Stimulated activated CD4-positive, alpha-beta T cell treated with anti-CD3 and anti-CD28 coated beads, Interleukin-12 subunit alpha, Interleukin-12 subunit beta, amount 100 ng/mL, for 4 hours (primary cell): ENCODE results near the gene LMAN2L.
A peak's percentile ranks its signal among the peaks of the same experiment; 100 is the strongest.

Source experiments
- DNase-seq: peaks from one replicate; pipeline ENCODE4 v3.0.0-alpha.2; 2020

The LMAN2L gene, protein sequence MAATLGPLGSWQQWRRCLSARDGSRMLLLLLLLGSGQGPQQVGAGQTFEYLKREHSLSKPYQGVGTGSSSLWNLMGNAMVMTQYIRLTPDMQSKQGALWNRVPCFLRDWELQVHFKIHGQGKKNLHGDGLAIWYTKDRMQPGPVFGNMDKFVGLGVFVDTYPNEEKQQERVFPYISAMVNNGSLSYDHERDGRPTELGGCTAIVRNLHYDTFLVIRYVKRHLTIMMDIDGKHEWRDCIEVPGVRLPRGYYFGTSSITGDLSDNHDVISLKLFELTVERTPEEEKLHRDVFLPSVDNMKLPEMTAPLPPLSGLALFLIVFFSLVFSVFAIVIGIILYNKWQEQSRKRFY

DNA sequence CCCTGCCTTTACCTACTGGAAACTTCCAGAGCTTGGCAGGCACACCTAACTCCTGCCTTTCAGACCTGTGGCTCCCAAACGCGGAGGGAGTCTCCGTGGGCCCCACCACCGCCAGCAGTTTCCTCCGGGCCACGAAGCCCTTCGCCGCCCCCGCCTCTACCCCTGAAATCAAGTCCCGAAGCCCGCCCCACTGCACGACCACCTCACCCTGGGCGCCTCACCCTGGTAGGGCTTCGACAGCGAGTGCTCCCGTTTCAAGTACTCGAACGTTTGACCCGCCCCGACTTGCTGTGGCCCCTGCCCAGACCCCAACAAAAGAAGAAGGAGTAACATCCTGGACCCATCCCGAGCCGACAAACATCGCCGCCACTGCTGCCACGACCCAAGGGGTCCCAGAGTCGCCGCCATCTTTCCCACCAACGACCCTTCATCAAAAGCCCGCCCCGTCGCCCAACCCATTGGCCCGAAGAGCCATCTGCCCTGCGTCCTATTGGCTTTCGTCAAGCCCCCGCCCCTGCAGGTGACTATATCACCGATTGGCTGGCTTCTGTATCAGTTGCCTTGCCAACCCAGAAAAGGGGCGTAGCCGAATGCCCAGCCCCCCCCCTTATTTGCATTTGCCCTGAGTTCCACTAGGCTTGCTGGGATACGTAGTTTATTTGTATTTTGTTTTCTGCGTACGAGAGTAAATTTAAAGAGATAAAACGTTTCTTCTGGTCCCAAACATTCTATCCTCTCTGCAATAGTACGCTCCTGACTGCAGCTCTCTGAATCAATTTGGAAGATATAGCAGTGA is at the start of gene LMAN2L:
Gene LMAN2L, minus strand, starts transcription at position 432 of the 796 bp plus-strand sequence. Its CDS starts 24 bp downstream, at position 408.
- DNase-seq: peak; percentile 92

DNA sequence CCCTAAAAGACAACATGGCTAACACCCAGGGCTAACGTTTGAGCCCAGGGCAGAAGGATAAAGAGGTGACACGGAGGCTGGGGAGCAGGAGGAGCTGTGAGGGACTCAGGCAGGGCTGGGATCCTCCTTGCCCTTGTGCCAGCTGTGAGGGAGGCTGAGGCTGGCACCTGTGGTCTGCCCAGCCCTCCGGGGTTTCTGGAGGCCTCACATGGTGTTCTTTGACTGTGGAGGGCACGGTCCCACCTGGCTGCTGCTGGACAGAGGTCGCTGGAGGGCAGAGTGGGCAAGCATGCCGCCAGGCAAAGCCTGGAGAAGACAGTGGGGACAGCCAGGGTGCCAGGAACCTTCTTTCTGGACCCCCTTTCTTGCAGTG is 49.4 kb upstream of the LMAN2L start:
- no peak for DNase-seq

DNA sequence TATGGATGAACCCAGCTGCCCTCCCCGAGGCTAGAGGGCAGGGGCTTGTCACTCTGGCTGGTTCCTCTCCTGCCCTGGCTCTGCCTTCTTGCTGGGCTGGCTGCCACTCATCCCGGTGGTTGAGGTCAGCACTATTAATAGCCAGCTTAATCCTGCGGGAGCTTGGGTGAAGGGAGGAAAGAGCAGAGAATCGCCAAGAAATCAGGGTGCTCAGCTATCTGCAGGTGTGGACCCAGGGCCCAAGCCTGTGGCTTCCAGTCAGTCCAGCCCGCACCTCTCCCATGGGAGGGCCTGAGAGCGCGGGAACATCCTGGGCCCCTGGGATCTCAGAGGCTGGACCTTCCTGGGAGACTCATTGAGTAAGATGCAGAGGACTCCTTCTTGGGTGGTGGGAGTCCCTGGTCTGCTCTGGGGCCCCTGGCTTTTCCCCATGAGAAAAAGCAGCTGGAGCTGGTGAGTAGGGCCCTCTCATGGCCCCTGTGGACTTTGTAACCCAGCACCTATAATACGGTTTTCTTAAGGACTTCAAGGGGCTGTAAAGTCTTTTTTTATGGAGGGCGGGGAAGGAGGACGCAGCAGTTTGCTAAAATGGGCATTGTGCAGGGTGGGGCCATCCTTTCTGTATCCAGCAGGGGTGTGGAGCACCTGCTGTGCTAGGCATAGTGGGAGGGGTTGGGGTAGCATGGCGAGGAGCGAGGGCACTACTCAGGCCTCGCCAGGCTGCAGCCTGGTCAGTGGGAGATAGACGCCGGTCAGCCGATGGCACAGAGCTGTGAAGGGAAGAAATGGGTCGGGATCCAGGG is 48.8 kb upstream of the LMAN2L start:
- no peak for DNase-seq

DNA sequence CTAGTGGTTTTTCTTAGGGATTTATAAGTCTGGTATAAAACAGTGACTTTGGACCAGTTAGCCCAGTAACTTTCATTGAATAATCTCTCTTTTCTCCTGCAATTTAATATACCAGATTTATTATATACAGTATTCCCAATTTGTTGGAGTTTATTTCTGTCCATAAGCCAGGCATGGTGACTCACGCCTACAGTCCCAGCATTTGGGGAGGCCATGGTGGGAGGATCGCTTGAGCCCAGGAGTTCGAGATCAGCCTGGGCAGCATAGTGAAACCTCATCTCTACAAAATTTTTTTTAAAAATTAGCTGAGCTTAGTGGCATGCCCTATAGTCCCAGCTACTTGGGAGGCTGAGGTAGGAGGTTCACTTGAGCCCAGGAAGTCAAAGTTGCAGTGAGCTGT is 47.5 kb upstream of the LMAN2L start:
- no peak for DNase-seq

DNA sequence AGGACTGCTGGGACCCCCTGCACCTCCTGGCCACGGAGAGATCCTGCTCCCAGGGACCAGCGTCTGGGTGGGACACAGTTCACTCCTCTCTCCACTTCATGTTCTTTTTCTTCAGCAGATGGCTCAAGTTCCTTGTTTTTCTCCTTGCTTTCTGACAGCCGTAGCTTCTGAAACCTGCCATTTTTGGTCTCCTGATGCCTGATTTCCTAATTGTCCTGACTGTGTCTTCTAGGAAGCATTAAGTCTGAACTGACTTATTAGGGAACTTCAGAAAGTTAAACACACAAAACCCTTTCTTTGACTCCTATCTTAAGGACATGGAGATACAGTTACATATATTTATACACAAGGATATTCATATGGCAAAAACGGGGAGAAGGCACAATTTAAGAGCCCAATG is 43.5 kb upstream of the LMAN2L start:
- no peak for DNase-seq

DNA sequence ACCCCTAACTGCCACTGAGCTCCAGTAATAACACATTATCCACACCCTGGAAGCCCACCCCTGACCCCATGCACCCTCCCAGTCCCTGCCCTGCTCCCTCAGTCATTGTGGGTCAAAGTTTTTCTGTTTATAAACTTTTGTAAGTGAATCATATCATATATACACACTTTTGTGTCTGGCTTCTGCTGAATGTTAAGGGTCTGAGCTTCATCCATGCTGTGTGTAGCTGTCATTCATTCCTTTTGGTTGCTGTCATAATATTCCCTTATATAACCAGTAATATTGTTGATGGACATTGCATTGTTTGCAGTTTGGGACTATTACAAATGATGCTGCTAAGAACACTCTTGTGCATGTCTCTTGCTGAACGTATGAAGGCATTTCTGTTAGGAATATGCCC is 35.3 kb upstream of the LMAN2L start:
- no peak for DNase-seq

DNA sequence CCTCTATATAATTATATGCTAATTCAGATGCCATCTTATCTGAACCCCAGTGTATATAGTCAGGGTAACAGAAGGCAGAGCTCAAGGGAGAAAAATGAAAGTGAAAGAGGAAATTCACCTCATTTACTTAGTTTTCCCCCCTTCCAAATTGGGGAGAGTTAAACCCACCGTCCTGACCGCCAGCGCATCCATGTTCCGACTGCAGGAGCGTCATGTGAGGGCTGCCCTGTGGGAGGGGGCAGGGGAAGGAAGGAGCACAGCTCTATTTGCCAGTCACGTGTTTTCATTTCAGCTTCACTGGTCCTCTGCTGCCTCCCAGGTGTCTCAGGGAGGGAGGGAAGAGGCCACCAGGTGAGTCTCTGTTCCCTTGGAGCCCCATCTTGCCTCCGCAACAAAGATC is 34.1 kb upstream of the LMAN2L start:
- DNase-seq: peak; percentile 22

DNA sequence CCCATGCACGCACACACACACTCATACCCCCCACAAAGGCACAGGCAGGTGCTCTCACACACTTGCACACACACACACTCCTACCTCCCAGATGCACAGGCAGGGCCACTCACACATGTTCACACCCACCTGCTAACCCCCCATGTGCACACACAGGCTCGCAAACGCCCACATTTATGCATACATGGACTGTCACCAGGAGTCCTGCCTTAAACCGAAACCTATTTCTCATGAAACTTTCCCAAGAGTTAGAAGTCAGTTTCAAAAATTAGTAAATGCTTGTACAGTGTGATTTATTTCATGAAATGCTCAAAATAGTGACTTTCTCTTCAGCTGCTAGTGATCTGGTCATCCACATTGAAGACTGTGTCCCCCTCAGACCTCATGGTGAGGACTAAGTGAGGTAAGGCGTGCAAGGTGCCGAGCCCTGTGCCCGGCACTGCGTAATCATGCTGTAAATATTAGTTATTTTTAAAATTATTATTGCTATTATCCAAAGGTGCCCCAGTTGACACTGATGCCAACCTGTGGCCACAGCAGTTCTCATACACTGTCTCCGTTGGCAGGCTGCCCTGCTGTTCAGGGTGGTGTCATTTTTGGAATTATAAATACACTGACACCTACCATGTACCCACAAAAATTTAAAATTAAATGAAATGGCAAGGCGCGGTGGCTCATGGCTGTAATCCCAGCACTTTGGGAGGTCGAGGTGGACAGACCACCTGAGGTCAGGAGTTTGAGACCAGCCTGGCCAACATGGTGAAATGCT is 33.2 kb upstream of the LMAN2L start:
- DNase-seq: peak; percentile 36

DNA sequence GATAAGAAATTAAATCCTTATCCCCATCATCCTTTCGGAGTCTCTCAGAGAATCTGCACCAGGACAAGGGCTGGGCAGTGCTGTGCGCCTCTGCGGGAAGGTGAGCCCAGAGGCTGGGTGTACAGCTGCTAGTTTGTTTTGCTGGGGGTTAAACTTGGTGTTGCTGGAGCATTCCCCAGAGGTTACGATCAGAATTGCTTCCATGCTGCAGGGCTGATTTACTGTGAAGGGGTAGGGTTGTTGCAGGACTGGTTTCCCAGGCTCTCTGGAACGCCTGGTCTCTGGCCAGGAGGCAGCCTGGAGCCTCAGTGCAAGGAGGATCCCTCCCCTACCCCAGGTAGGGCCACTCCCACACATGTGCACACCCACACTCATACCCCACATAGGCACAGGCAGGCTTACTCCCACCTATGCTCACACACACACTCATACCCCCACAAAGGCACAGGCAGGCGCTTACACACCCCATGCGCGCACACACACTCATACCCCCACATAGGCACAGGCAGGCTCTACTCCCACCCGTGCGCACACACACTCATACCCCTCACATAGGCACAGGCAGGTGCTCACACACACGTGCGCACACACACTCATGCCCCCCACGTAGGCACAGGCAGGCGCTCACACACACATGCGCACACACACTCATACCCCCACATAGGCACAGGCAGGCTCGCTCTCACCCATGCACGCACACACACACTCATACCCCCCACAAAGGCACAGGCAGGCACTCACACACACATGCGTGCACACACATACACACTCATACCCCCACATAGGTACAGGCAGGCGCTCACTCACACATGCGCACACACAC is 32.1 kb upstream of the LMAN2L start:
- no peak for DNase-seq

DNA sequence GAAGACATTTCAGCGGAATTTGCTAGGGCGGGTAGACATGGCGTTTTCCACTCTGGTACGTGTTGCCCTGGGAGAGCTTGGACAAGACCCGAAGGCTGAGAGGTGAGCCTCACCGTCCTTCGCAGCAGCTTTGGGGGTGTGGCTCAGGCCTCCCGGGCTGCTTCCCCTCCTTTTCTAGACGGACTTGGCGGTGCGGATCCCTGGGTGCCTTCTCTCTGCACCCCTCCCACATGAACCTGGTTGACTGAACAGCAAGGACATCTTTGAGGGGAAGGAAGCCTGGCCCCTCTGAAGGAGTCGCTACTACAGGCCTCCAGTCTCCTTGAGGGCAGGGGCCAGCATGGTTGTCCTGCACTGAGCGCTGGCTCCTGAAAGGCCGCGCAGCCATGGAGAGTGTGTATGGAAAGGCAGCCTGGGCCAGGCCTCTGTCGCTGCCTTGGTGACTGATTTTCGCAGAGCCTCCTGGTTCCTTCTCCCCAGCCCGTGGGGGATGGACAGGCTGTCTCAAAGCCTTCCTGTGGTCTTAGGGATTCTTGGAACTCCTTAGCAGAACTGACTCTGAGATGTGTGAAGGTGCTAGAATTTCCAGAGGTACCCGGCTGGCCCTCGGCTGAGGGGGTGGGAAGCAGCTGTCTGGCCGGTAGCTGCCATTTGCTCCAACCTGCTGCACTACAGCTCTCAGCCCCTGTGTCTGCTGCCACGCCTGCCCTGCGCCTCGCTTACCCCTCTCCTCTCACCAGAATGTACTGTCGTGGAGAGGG is 30.8 kb upstream of the LMAN2L start:
- DNase-seq: no peak

DNA sequence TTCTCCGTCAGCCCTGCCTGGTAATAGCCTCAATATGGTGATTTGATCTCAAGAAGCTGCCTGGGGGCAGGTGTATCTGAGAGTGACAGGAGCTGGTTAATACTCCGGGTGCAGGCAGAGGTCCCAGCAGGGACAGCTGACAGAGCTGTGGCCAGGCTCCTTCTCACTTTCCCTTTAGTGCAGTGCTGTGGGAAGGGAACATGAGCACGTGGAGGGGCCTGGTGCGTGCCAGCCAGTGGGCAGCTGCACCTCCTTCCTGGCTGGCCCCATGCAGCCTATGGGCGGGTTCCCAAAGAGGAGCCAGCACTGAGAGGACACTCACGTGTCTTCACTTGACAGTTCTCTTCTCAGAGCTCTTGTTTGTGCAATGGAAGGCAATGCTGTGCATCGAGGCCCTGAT is 29.9 kb upstream of the LMAN2L start:
- no peak for DNase-seq

DNA sequence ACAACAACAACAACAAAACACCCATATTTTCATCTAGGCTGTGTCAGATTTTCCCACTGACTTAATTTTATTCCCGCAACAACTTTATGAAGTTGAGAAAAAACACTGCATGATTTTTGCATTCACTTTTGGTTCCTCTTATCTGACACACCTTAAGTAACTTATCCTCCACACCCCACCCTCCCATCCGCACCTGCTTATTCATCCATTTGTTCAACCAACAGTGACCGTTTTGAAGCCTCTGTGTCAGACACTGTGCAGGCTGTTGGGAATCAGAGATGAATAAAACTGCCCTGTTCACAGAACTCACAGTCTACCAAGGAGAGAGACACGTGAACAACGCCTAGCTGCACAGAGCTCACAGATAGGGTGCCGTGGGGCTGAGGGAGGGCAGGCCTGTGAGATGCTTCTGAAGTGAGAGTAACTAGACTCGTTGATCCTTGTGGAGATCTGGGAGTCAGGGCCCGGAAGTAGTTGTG is 28.3 kb upstream of the LMAN2L start:
- no peak for DNase-seq

DNA sequence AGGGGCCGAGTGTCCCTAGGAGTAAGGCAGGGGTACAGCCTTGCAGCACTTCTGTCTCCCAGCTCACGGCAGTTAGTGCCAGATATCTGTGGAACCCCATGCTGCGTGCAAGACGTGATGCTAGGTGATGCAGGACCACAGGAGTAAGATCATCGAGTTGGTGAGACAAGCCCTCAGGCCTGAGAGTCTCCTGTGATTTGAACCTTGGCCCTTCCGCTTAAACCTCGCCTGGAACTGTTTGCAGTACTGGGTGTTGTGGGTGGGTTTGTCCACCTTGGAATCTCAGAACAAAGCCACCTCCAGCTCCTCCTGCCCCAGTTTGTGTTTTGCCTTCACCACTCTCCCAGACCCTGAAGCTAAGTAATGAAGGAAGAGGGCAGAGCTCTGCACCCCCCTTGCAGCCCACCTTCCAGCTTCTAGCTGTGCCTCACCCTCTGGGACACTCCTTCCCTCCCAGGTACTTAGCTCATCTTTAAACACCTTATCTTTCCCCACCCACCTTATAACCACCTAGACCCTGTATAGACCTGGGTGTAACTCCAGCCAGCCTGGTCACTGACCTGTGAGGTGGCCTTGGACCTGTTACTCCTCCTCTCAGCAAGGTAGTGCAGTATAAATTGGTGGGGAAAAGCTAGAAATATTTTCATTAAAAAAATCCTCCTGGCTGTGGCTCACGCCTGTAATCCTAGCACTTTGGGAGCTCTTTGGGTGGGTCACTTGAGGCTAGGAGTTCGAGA is 27.4 kb upstream of the LMAN2L start:
- no peak for DNase-seq

DNA sequence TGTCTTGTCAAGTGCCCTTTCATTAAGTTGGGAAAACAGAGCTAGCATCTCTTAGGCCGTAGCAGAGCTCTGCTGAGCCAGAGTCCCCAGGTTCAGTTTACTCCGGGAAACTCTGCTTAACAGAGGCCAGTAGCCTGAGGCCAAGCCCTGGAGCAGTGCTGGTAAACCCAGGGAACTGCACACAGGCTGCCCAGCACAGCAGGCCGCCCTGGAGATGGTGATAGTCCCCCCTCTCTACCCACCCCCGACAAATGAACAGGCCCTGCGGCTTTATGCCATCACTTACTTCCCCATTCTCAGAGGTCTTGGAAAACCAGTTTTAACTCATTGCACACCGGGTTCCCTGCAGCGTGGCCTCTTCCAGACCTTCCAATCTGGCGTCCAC is 24.4 kb upstream of the LMAN2L start:
- no peak for DNase-seq

DNA sequence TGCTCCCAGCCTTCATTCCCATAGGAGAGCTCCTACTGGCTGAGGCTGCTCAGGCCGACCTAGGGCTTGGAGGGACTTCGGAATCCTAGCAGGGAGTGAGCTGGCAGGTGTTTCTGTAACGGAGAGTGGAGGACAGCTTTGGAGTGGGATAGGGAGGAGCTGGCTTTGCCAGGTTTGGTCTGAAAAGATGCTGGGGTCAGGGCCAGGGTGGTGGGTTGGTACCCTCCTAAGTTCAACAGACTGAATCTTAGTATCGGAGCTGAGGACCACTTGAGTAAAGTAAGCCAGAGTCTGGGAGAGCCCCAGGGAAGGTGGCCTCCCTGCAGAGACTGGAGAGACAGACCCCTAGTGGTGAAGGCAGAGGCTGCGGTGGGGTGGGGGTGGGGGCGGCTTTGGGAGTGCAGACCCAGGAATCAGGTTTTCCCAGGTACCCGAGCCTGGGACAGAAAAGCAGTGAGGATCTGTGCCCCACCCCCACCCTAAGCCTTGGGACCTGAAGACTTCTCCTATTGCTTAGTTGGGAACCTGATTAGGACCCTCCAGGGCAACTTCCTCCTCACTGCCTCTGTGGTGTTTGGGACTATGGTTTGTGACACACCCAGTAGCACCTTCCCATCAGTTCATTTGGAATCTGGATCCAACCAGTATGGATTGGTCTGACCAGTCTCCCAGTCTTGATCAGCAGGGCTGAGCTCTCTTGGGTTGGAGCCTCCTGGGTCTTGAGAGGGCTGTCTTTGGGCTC is 23.8 kb upstream of the LMAN2L start:
- DNase-seq: no peak

DNA sequence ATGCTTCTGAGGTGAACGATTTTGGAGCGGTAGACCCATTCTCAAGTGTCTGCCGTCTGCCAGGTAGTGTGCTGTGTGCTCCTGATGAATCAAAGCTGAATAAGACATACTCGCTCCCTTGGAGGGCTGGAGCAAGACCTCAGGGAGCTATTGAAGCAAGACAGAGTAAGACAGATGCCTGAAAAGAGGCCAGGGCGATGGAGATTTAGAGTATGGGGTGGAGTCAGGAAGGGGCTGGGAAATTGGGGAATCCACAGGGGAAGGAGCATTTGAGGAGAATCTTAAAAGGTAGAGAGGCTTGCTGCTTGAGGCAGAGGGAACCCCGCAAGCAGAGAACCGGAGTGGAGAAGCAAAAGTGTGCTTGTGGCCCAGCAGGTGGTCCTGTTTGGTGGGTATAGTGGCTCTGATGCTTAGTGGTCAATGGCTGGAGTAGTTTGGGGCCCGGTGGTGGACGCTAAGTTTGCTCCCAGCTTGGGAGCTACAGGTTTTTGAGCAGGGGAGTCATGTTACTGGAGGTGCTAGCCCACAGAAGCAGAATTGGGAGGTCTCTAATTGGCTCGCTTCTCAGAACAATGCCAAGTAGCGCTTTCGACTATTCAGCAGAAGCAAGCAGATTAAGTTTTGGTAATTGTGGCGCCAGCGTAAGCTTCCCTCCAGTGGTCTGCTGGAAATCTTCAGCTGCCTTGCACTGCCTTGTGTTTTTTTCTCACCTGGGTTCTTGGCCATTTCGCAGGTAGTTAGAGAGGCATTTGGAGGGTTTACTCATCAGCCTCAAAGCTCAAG is 22.9 kb upstream of the LMAN2L start:
- no peak for DNase-seq

DNA sequence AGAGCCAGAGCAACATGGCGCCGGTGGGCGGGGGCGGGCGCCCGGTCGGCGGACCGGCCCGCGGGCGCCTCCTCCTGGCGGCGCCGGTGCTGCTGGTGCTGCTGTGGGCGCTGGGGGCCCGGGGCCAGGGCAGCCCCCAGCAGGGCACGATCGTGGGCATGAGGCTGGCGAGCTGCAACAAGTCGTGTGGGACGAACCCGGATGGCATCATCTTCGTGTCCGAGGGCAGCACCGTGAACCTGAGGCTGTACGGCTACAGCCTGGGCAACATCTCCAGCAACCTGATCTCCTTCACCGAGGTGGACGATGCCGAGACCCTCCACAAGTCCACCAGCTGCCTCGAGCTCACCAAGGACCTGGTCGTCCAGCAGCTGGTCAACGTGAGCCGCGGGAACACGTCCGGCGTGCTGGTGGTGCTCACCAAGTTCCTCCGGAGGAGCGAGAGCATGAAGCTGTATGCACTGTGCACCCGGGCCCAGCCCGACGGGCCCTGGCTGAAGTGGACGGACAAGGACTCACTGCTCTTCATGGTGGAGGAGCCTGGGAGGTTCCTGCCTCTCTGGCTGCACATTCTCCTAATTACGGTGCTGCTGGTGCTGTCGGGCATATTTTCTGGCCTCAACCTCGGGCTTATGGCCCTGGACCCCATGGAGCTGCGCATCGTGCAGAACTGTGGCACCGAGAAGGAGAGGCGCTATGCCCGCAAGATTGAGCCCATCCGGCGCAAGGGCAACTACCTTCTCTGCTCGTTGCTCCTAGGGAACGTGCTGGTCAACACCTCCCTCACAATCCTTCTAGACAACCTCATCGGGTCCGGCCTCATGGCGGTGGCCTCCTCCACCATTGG is 21.3 kb upstream of the LMAN2L start:
- no peak for DNase-seq
